ENCODE measurements around the gene FAM227B.

FAM227B gene

GRCh38 chr15:49297584-49297983 is 323.0 kb downstream of the FAM227B start:
- no peak for DNase-seq (ENCODE audit: insufficient read length)
- no peak for FAIRE-seq
- no peak for TF ChIP-seq POLR2AphosphoS5 (IDR thresholded peaks at IDR 0.05; ENCODE audit: low read depth, low read length)
- no peak for TF ChIP-seq TAF1 (IDR thresholded peaks at IDR 0.05; ENCODE audit: borderline replicate concordance, low read depth, low read length)
- TF ChIP-seq POLR2A (IDR thresholded peaks at IDR 0.05; ENCODE audit: low read depth, low read length), result no peak

- TF ChIP-seq POLR2A (IDR thresholded peaks at IDR 0.05; ENCODE audit: low read depth, low read length), result no peak
- no peak for TF ChIP-seq TAF1 (IDR thresholded peaks at IDR 0.05; ENCODE audit: borderline replicate concordance, low read depth, low read length)
- TF ChIP-seq POLR2AphosphoS5 (IDR thresholded peaks at IDR 0.05; ENCODE audit: low read depth, low read length), result no peak
- DNase-seq (ENCODE audit: insufficient read length) (no peak), FAIRE-seq (no peak)
These were observed 324.4 kb downstream of the FAM227B start for GRCh38 chr15:49296258-49296657.

GRCh38 chr15:49293941-49294340 is 326.7 kb downstream of the FAM227B start:
- no peak for DNase-seq (ENCODE audit: insufficient read length)
- FAIRE-seq, result no peak
- TF ChIP-seq POLR2A (IDR thresholded peaks at IDR 0.05; ENCODE audit: low read depth, low read length), result no peak
- TF ChIP-seq TAF1 (IDR thresholded peaks at IDR 0.05; ENCODE audit: borderline replicate concordance, low read depth, low read length), result no peak
- TF ChIP-seq POLR2AphosphoS5 (IDR thresholded peaks at IDR 0.05; ENCODE audit: low read depth, low read length), result no peak

- FAIRE-seq, result no peak
- TF ChIP-seq TAF1 (IDR thresholded peaks at IDR 0.05; ENCODE audit: borderline replicate concordance, low read depth, low read length) (no peak), POLR2A (IDR thresholded peaks at IDR 0.05; ENCODE audit: low read depth, low read length) (no peak), POLR2AphosphoS5 (IDR thresholded peaks at IDR 0.05; ENCODE audit: low read depth, low read length) (no peak)
These were observed 330.4 kb downstream of the FAM227B start for GRCh38 chr15:49290191-49290590.

GRCh38 chr15:49288391-49288790 is 332.2 kb downstream of the FAM227B start:
- DNase-seq (ENCODE audit: insufficient read length) (no peak), FAIRE-seq (no peak)
- TF ChIP-seq TAF1 (IDR thresholded peaks at IDR 0.05; ENCODE audit: borderline replicate concordance, low read depth, low read length) (no peak), POLR2A (IDR thresholded peaks at IDR 0.05; ENCODE audit: low read depth, low read length) (no peak), POLR2AphosphoS5 (IDR thresholded peaks at IDR 0.05; ENCODE audit: low read depth, low read length) (no peak)

More at GRCh38 chr15:49290191-49290590, 330.4 kb downstream of the FAM227B start:
- no peak for DNase-seq (ENCODE audit: insufficient read length)

- TF ChIP-seq POLR2AphosphoS5 (IDR thresholded peaks at IDR 0.05; ENCODE audit: low read depth, low read length), result no peak
- no peak for TF ChIP-seq POLR2A (IDR thresholded peaks at IDR 0.05; ENCODE audit: low read depth, low read length)
- TF ChIP-seq TAF1 (IDR thresholded peaks at IDR 0.05; ENCODE audit: borderline replicate concordance, low read depth, low read length), result no peak
- FAIRE-seq (no peak), DNase-seq (ENCODE audit: insufficient read length) (no peak)
These were observed 333.1 kb downstream of the FAM227B start for GRCh38 chr15:49287481-49287880.

GRCh38 chr15:49286649-49287404 is 333.8 kb downstream of the FAM227B start:
- no peak for FAIRE-seq
- TF ChIP-seq POLR2A (IDR thresholded peaks at IDR 0.05; ENCODE audit: low read depth, low read length) (no peak), POLR2AphosphoS5 (IDR thresholded peaks at IDR 0.05; ENCODE audit: low read depth, low read length) (no peak), TAF1 (IDR thresholded peaks at IDR 0.05; ENCODE audit: borderline replicate concordance, low read depth, low read length) (no peak)
- DNase-seq (ENCODE audit: insufficient read length), result no peak

GRCh38 chr15:49282366-49282765 is 338.3 kb downstream of the FAM227B start:
- DNase-seq (ENCODE audit: insufficient read length) (no peak), FAIRE-seq (no peak)
- no peak for TF ChIP-seq TAF1 (IDR thresholded peaks at IDR 0.05; ENCODE audit: borderline replicate concordance, low read depth, low read length)
- no peak for TF ChIP-seq POLR2AphosphoS5 (IDR thresholded peaks at IDR 0.05; ENCODE audit: low read depth, low read length)
- no peak for TF ChIP-seq POLR2A (IDR thresholded peaks at IDR 0.05; ENCODE audit: low read depth, low read length)

- DNase-seq (ENCODE audit: insufficient read length) (no peak), FAIRE-seq (no peak)
- TF ChIP-seq POLR2AphosphoS5 (IDR thresholded peaks at IDR 0.05; ENCODE audit: low read depth, low read length), result no peak
- TF ChIP-seq TAF1 (IDR thresholded peaks at IDR 0.05; ENCODE audit: borderline replicate concordance, low read depth, low read length), result no peak
These were observed 340.8 kb downstream of the FAM227B start for GRCh38 chr15:49279521-49280456.

- no peak for FAIRE-seq
- DNase-seq (ENCODE audit: insufficient read length), result no peak
- TF ChIP-seq POLR2AphosphoS5 (IDR thresholded peaks at IDR 0.05; ENCODE audit: low read depth, low read length) (no peak), POLR2A (IDR thresholded peaks at IDR 0.05; ENCODE audit: low read depth, low read length) (no peak), TAF1 (IDR thresholded peaks at IDR 0.05; ENCODE audit: borderline replicate concordance, low read depth, low read length) (no peak)
These were observed 341.9 kb downstream of the FAM227B start for GRCh38 chr15:49278751-49279150.
